Nephron progenitor cell (in vitro differentiated cells): ENCODE results near the gene RGS17.
A peak's percentile ranks its signal among the peaks of the same experiment; 100 is the strongest.

Experiments used
- DNase-seq: peaks from one replicate; pipeline ENCODE4 v3.0.0; 2021
- H3K27ac Mint-ChIP-seq: 2 replicates; pipeline ENCODE4 v1.8.0; 2021; ENCODE audit warnings: mild to moderate bottlenecking, moderate library complexity, mixed read lengths
- H3K27me3 Mint-ChIP-seq: 2 replicates; pipeline ENCODE4 v1.8.0; 2021; ENCODE audit warnings: mild to moderate bottlenecking, low read depth, mixed read lengths; ENCODE audit not compliant: poor library complexity
- H3K36me3 Mint-ChIP-seq: 2 replicates; pipeline ENCODE4 v1.8.0; 2021; ENCODE audit warnings: low read depth, mixed read lengths
- H3K4me1 Mint-ChIP-seq: 2 replicates; pipeline ENCODE4 v1.8.0; 2021; ENCODE audit warnings: mixed read lengths
- H3K4me3 Mint-ChIP-seq: 2 replicates; pipeline ENCODE4 v1.8.0; 2021; ENCODE audit warnings: mild to moderate bottlenecking, moderate library complexity, mixed read lengths
- H3K9me3 Mint-ChIP-seq: 2 replicates; pipeline ENCODE4 v1.8.0; 2021; ENCODE audit warnings: mild to moderate bottlenecking, moderate library complexity, mixed read lengths
- TF ChIP-seq, protein P1 (sequence below): fragments of 200-600 bp; sonication (generic); IDR thresholded peaks from 2 replicates; pipeline ENCODE4 v1.5.0; 2021; ENCODE audit warnings: antibody characterized with exemption

Gene RGS17

DNA sequence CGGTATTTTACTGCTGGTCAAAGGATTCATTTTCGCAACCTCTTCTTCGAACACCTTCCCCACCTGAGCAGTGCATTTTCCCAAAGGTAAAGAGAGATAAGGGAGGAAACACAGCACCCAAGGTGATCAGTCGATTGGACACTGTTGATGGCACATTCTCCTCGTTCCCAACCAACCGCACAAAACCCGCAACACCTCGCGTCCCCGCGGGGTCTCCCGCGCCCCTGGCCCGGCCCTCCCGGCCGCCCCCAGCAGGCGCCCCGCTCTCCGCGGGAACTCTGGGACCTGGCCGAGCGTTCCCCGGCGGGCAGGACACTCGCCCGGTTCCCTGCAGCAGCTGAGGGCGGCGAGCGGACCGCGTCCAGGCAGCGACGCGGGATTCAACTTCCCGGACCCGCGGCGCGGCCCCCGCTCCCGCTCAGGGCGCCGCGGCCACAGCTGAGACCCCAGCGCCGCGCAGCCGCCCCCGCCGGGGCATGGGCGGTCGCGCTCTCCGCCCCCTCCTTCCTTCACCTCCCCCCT, 506 bp downstream of the RGS17 start:
- DNase-seq = peak; percentile 55
- Mint-ChIP-seq H3K4me3 (peak overlapping the region; percentile 92), H3K36me3 (peaks cover 12% of the 10 kb centered on the region), H3K9me3 (peaks cover 24% of the 10 kb centered on the region), H3K27ac (no peak overlapping the region), H3K27me3 (peaks cover 49% of the 10 kb centered on the region), H3K4me1 (peaks cover 28% of the 10 kb centered on the region)
- TF ChIP-seq, protein P1, sequence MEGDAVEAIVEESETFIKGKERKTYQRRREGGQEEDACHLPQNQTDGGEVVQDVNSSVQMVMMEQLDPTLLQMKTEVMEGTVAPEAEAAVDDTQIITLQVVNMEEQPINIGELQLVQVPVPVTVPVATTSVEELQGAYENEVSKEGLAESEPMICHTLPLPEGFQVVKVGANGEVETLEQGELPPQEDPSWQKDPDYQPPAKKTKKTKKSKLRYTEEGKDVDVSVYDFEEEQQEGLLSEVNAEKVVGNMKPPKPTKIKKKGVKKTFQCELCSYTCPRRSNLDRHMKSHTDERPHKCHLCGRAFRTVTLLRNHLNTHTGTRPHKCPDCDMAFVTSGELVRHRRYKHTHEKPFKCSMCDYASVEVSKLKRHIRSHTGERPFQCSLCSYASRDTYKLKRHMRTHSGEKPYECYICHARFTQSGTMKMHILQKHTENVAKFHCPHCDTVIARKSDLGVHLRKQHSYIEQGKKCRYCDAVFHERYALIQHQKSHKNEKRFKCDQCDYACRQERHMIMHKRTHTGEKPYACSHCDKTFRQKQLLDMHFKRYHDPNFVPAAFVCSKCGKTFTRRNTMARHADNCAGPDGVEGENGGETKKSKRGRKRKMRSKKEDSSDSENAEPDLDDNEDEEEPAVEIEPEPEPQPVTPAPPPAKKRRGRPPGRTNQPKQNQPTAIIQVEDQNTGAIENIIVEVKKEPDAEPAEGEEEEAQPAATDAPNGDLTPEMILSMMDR = no peak

DNA sequence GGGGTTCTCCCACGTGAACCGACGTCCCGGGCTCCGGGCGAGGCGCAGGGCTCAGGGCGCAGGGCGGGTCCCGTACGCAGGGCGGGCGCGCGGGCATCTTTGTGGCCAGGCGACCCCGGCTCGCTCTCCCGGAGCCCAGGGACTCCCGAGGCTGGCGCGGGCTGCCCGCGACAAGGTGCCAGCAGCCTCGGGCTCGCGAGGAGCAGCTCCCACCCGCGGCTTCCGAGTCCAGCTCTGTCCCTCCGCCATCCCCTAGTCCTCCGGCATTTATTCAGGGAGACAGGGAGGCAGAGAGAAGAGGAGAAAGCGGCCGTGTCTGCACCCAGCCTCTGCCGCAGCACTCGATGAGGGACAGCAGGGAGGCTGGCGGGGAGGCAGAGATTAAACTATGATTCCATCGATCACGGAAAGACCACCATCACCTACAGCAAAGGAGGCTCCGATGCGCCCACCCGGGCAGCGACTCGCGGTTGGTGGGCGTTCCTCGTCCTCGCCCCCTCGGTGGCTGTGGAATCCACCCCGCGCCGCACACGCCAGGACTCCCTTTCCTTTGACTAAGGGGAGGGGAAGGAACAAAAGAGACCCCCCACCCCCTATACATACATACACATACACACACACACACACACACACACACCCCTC, 1.1 kb downstream of the RGS17 start:
- Mint-ChIP-seq H3K4me1 (peaks cover 28% of the 10 kb centered on the region), H3K9me3 (peaks cover 19% of the 10 kb centered on the region), H3K27ac (no peak overlapping the region), H3K4me3 (peak overlapping the region; percentile 92), H3K36me3 (peaks cover 12% of the 10 kb centered on the region), H3K27me3 (peaks cover 49% of the 10 kb centered on the region)
- TF ChIP-seq, protein P1 = no peak
- peak; percentile 52 for DNase-seq

DNA sequence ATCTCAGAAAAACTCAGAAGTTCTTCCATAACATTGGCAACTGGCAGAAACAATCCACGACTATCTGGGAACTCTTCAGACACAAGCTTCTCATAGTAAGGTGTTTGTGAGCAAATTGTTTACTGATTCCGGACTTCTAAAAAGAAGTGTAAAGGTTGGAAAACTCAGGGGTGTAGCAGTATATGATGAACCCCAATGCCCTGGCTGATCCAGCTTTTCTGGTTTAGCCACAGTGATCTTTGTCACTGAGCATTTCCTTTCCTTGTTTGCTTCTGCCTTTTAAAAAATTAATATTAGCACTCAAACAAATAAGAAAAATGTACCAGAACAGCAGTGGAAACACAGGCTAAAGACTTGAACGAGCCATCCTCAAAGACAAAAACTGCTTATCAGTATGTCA, 4.9 kb downstream of the RGS17 start:
- H3K27me3 Mint-ChIP-seq = peaks cover 46% of the 10 kb centered on the region
- H3K36me3 Mint-ChIP-seq = no peaks in the 10 kb centered on the region
- peaks cover 14% of the 10 kb centered on the region for H3K4me1 Mint-ChIP-seq
- TF ChIP-seq, protein P1 = no peak
- H3K4me3 Mint-ChIP-seq = no peak overlapping the region
- no peak overlapping the region for H3K27ac Mint-ChIP-seq
- DNase-seq = no peak
- H3K9me3 Mint-ChIP-seq = no peaks in the 10 kb centered on the region

DNA sequence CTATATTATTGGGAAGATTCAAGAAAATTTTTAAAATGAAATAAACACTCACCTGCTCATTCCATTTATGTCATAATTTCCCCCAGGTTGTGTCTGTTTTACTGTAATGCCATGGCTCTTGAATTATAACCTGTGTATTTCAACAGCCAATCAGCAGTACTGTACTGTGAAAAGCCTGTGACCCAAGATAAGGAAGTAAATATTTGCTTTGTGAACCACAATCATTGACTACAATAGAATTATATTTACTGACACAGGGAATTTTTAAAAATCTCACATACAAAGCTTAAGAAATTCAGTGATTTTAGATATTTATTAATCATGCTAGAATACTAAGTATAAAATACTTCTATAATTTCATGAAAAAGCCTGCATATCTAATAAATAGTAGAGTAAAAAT, 6.0 kb downstream of the RGS17 start:
- H3K9me3 Mint-ChIP-seq = no peaks in the 10 kb centered on the region
- no peaks in the 10 kb centered on the region for H3K36me3 Mint-ChIP-seq
- no peak for DNase-seq
- peaks cover 37% of the 10 kb centered on the region for H3K27me3 Mint-ChIP-seq
- no peak overlapping the region for H3K27ac Mint-ChIP-seq
- no peak overlapping the region for H3K4me3 Mint-ChIP-seq
- TF ChIP-seq, protein P1 = no peak
- H3K4me1 Mint-ChIP-seq = peaks cover 7% of the 10 kb centered on the region

DNA sequence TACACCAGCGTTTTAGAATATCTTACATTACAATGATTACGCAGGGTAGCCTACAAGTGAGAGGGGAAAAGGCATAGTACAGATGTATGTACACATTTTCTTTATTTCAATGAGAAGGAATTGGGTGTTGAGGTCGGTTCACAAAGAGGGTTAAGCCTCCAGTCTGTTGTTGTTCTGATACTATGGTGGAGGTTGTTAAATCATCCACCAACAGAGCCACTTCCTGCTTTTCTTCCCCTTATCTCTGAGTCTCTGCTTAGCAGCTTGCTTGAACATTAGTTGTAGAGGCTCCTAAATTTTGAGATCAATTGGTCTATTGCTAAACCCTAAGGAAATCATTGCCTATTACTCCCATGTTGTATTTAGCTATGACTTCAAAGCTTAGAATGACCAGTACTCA, 7.3 kb downstream of the RGS17 start:
- Mint-ChIP-seq H3K4me3 (no peak overlapping the region), H3K27ac (no peak overlapping the region), H3K27me3 (peaks cover 28% of the 10 kb centered on the region), H3K4me1 (no peaks in the 10 kb centered on the region), H3K36me3 (no peaks in the 10 kb centered on the region), H3K9me3 (no peaks in the 10 kb centered on the region)
- TF ChIP-seq, protein P1 = no peak
- DNase-seq = no peak

DNA sequence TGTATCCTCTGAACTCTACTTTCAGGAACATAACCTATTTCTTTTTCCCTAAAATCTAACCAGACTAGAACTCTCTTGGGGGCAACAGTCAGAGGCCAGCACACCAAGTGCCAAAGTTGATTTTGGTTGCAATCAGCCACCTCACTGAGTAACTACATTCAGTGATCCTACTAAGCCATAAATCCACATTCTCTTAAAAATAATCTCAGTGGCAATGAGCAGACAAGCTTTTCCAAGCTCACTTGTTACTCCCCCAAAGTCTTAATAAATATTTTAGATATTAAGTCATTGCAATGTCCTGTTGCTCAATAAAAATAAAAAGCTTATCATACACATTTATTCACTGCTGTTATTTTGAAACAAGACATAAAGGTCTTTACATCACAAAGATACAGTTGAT, 9.8 kb downstream of the RGS17 start:
- H3K36me3 Mint-ChIP-seq = no peaks in the 10 kb centered on the region

More for the DNA sequence above, 9.8 kb downstream of the RGS17 start:
- TF ChIP-seq, protein P1 = no peak
- no peak overlapping the region for H3K27ac Mint-ChIP-seq
- no peak overlapping the region for H3K4me3 Mint-ChIP-seq
- DNase-seq = no peak
- no peaks in the 10 kb centered on the region for H3K4me1 Mint-ChIP-seq
- H3K9me3 Mint-ChIP-seq = no peaks in the 10 kb centered on the region
- peaks cover 8% of the 10 kb centered on the region for H3K27me3 Mint-ChIP-seq
